ENCODE results near the gene ABCC8.

The ABCC8 gene

DNA sequence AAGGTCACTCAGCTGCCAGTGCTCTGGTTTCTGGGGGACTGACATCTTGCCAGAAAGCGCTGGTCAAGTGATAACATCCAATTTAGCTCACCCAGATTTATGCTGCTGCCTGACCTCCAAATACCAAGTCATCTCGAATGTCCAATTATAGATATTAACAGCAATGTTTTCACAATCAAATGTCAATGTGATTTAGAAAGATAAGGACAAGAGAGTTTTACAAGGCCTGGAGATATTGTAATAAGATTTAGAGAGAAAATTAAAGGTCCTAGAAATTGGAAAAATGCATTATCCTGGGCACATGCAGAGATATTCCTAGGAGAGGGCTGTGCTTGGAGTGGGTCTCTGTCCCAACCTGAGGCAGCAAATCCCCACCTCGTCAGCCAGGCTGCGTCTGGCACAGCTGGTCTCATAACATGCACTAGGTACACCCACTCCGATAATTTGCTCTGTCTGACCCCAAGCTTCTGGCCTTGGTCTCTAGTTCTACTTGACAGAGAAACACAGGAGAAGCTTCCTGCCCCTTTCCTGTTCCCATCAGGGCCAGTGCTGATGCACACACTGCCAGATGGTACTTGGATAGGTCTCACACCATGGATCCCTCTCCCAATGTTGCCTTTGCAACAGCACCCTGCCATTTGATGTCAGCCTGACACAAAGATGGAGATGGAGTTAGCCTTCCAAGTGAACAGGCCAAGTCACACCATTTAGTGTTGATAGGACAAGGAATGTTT, 39.0 kb upstream of the ABCC8 start:
- H3K27me3 ChIP-seq (replicated peaks; ENCODE audit: control insufficient read depth, insufficient read depth, low read length), result peaks cover 2% of the 10 kb centered on the region; the same call in 1 of the 2 replicates
- H3K4me3 ChIP-seq (replicated peaks; ENCODE audit: low read depth, low read length), result no peak overlapping the region
- no peaks in the 10 kb centered on the region for H3K36me3 ChIP-seq (ENCODE audit: control insufficient read depth, insufficient read depth, low read length)
- TF ChIP-seq, protein P1, sequence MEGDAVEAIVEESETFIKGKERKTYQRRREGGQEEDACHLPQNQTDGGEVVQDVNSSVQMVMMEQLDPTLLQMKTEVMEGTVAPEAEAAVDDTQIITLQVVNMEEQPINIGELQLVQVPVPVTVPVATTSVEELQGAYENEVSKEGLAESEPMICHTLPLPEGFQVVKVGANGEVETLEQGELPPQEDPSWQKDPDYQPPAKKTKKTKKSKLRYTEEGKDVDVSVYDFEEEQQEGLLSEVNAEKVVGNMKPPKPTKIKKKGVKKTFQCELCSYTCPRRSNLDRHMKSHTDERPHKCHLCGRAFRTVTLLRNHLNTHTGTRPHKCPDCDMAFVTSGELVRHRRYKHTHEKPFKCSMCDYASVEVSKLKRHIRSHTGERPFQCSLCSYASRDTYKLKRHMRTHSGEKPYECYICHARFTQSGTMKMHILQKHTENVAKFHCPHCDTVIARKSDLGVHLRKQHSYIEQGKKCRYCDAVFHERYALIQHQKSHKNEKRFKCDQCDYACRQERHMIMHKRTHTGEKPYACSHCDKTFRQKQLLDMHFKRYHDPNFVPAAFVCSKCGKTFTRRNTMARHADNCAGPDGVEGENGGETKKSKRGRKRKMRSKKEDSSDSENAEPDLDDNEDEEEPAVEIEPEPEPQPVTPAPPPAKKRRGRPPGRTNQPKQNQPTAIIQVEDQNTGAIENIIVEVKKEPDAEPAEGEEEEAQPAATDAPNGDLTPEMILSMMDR (IDR thresholded peaks at IDR 0.05; ENCODE audit: insufficient read depth, low read length, poor library complexity, severe bottlenecking), result no peak
- DNase-seq (ENCODE audit: extremely low read depth, insufficient read length), result no peak

DNA sequence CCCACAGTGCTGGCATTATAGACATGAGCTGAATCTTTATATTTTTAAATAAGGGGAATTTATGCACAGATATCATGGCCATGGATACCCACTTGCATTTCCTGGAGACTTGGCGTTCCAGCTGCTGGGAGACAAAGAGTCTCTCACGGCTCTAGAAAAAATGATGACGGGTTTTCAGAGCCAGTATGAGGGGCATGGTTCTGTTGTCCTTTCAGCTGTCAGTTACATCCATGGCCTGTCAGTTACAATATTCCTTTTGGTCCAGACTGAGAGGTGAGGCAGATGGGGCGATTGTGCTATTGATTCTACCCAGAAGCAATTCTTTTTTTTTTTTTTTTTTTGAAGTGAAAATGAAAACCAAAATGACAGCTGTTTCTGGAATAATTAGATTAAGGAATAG, 37.8 kb upstream of the ABCC8 start:
- peaks cover 2% of the 10 kb centered on the region; the same call in 1 of the 2 replicates for H3K27me3 ChIP-seq (replicated peaks; ENCODE audit: control insufficient read depth, insufficient read depth, low read length)
- H3K36me3 ChIP-seq (ENCODE audit: control insufficient read depth, insufficient read depth, low read length), result no peaks in the 10 kb centered on the region
- TF ChIP-seq, protein P1 (IDR thresholded peaks at IDR 0.05; ENCODE audit: insufficient read depth, low read length, poor library complexity, severe bottlenecking), result no peak
- no peak for DNase-seq (ENCODE audit: extremely low read depth, insufficient read length)
- no peak overlapping the region for H3K4me3 ChIP-seq (replicated peaks; ENCODE audit: low read depth, low read length)

DNA sequence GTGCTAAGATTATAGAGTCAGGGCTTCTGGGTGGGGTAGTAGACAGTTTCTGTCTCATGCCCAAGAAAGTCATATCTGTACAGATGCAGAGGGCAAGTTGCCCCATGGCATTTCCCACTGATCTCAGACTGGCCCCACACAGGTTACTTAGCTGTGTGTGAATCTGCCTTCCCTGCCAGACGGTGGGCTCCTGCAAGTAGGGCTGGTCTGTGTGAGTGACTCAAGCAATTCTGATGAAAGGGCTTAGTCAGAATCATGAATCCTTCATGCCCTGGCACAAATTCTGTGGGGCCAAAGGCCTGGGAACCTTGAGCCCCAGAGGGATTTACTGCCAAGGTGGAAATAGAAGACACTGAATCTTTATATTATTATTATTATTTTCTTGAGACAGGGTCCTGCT, 37.2 kb upstream of the ABCC8 start:
- TF ChIP-seq, protein P1 (IDR thresholded peaks at IDR 0.05; ENCODE audit: insufficient read depth, low read length, poor library complexity, severe bottlenecking), result no peak
- no peaks in the 10 kb centered on the region for H3K36me3 ChIP-seq (ENCODE audit: control insufficient read depth, insufficient read depth, low read length)

DNA sequence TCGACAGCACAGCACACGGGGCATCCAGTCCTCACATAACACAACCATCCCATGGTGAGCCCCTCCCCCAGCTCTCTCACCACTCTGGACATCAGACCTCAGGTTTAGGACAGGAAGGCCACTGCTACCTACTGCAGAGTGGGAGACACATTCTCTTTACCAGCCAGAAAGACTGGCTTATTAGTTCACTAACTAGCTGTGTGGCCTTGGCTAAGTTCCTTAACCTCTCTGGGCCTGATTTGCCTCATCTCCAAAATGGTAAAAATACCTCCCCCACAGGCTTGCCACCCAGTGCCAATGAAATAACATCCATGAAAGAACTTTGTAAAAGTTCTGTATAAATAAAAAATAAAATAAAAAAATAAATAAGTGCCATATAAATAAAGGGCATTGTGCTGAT, 35.5 kb upstream of the ABCC8 start:
- Histone ChIP-seq H3K4me3 (replicated peaks; ENCODE audit: low read depth, low read length) (no peak overlapping the region), H3K27me3 (replicated peaks; ENCODE audit: control insufficient read depth, insufficient read depth, low read length) (peaks cover 2% of the 10 kb centered on the region; the same call in 1 of the 2 replicates), H3K36me3 (ENCODE audit: control insufficient read depth, insufficient read depth, low read length) (no peaks in the 10 kb centered on the region)
- TF ChIP-seq, protein P1 (IDR thresholded peaks at IDR 0.05; ENCODE audit: insufficient read depth, low read length, poor library complexity, severe bottlenecking), result no peak
- no peak for DNase-seq (ENCODE audit: extremely low read depth, insufficient read length)

More for the DNA sequence above, 37.2 kb upstream of the ABCC8 start:
- Histone ChIP-seq H3K4me3 (replicated peaks; ENCODE audit: low read depth, low read length) (no peak overlapping the region), H3K27me3 (replicated peaks; ENCODE audit: control insufficient read depth, insufficient read depth, low read length) (peaks cover 2% of the 10 kb centered on the region; the same call in 1 of the 2 replicates)
- DNase-seq (ENCODE audit: extremely low read depth, insufficient read length), result no peak

DNA sequence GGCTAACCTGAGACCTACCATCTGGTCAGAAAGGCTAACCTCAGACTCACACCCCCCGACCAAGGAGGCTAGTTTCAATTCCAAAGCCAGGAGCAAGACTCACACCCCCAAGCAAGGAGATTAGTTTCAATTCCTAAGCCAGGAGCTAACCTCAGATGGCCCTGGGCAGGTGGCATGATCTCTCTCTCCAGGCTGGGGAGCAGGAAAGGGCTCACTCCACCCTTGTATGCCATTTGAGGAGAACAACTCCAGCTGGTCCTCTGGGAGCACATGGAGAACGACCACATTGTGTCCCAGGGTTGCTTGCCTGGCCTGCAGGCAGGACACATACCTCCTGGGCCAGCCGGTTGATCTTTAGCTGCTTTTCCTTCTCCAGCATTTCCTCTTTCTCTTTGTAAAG, 34.9 kb upstream of the ABCC8 start:
- TF ChIP-seq, protein P1 (IDR thresholded peaks at IDR 0.05; ENCODE audit: insufficient read depth, low read length, poor library complexity, severe bottlenecking), result no peak
- Histone ChIP-seq H3K36me3 (ENCODE audit: control insufficient read depth, insufficient read depth, low read length) (no peaks in the 10 kb centered on the region), H3K4me3 (replicated peaks; ENCODE audit: low read depth, low read length) (no peak overlapping the region), H3K27me3 (replicated peaks; ENCODE audit: control insufficient read depth, insufficient read depth, low read length) (peaks cover 2% of the 10 kb centered on the region; the same call in 1 of the 2 replicates)
- no peak for DNase-seq (ENCODE audit: extremely low read depth, insufficient read length)
